Mesothelial cell of epicardium (in vitro differentiated cells): ENCODE measurements around the gene MBP. TPM values are rescaled to one million over a fixed set of nuclear protein-coding genes. Genes with fewer than 3 reads are reported as not detected.

Source experiments
- DNase-seq, 2 experiments: peaks; one replicate each; pipeline ENCODE4 v3.0.0; 2021; ENCODE audit warnings: low spot score in 2 of 2; ENCODE audit not compliant: unreplicated experiment in 2 of 2
- H3K27ac Mint-ChIP-seq: 2 replicates; pipeline ENCODE4 v1.8.0; 2021; ENCODE audit warnings: mixed read lengths
- H3K27me3 Mint-ChIP-seq: 2 replicates; pipeline ENCODE4 v1.8.0; 2021; ENCODE audit warnings: low read depth, mixed read lengths
- H3K36me3 Mint-ChIP-seq: 2 replicates; pipeline ENCODE4 v1.8.0; 2021; ENCODE audit warnings: mixed read lengths
- H3K4me1 Mint-ChIP-seq: 2 replicates; pipeline ENCODE4 v1.8.0; 2021; ENCODE audit warnings: mixed read lengths
- H3K4me3 Mint-ChIP-seq: 2 replicates; pipeline ENCODE4 v1.8.0; 2021; ENCODE audit warnings: mild to moderate bottlenecking, moderate library complexity, mixed read lengths
- H3K9me3 Mint-ChIP-seq: 2 replicates; pipeline ENCODE4 v1.8.0; 2021; ENCODE audit warnings: mixed read lengths
- total RNA-seq: library from RNA; stranded (reverse); gene quantifications from 3 replicates; pipeline ENCODE4 v1.2.1, GENCODE V29; 2021
- TF ChIP-seq, protein P1 (sequence below): fragments of 200-600 bp; sonication (generic); IDR thresholded peaks from one replicate; pipeline ENCODE4 v1.5.0; 2021; ENCODE audit warnings: antibody characterized with exemption; ENCODE audit not compliant: unreplicated experiment

Gene MBP
- total RNA-seq, 1 donor from 2014 or later = 20.8 TPM

GRCh38 chr18:76931171-76931570 lies 201.4 kb downstream of the MBP start:
- TF ChIP-seq, protein P1, sequence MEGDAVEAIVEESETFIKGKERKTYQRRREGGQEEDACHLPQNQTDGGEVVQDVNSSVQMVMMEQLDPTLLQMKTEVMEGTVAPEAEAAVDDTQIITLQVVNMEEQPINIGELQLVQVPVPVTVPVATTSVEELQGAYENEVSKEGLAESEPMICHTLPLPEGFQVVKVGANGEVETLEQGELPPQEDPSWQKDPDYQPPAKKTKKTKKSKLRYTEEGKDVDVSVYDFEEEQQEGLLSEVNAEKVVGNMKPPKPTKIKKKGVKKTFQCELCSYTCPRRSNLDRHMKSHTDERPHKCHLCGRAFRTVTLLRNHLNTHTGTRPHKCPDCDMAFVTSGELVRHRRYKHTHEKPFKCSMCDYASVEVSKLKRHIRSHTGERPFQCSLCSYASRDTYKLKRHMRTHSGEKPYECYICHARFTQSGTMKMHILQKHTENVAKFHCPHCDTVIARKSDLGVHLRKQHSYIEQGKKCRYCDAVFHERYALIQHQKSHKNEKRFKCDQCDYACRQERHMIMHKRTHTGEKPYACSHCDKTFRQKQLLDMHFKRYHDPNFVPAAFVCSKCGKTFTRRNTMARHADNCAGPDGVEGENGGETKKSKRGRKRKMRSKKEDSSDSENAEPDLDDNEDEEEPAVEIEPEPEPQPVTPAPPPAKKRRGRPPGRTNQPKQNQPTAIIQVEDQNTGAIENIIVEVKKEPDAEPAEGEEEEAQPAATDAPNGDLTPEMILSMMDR = no peak
- H3K36me3 Mint-ChIP-seq = peaks cover 34% of the 10 kb centered on the region
- H3K27me3 Mint-ChIP-seq = no peaks in the 10 kb centered on the region
- H3K27ac Mint-ChIP-seq = no peak overlapping the region
- no peak for DNase-seq
- no peaks in the 10 kb centered on the region for H3K4me1 Mint-ChIP-seq
- H3K9me3 Mint-ChIP-seq = no peaks in the 10 kb centered on the region
- H3K4me3 Mint-ChIP-seq = no peak overlapping the region

Other genes starting within 250 kb of the MBP start
- not detected in 3 replicates for gene GALR1, start 117.1 kb upstream of the MBP start, total RNA-seq